Activated CD8-positive, alpha-beta T cell treated with anti-CD3 and anti-CD28 coated beads for 36 hours (primary cell): ENCODE results near the gene PRPF40B. TPM values are rescaled to one million over a fixed set of nuclear protein-coding genes. Genes with fewer than 3 reads are reported as not detected.

Experiments used
- ATAC-seq: fragments of 200-7000 bp; cut with Tn5 transposase; one replicate; pipeline ENCODE4 v1.10.0; 2021; ENCODE audit warnings: mild to moderate bottlenecking, moderate library complexity
- CTCF ChIA-PET: fragments of 350-600 bp; sonication (Branson Sonifier 250); formaldehyde crosslinking; loops from one replicate; lab custom pipeline; 2021; ENCODE audit warnings: antibody characterized with exemption; lab: Charles Lee
- POLR2A ChIA-PET: fragments of 350-600 bp; sonication (Branson Sonifier 250); formaldehyde crosslinking; loops from one replicate; lab custom pipeline; 2021; ENCODE audit warnings: antibody characterized with exemption; lab: Charles Lee
- DNase-seq: peaks from one replicate; pipeline ENCODE4 v3.0.0-alpha.2; 2020
- H3K27ac Mint-ChIP-seq: one replicate; pipeline ENCODE4 v1.8.0; 2021; ENCODE audit warnings: mild to moderate bottlenecking, mixed read lengths
- H3K27me3 Mint-ChIP-seq: one replicate; pipeline ENCODE4 v1.8.0; 2021; ENCODE audit warnings: mixed read lengths
- H3K36me3 Mint-ChIP-seq: one replicate; pipeline ENCODE4 v1.8.0; 2021; ENCODE audit warnings: low read depth, mixed read lengths
- H3K4me1 Mint-ChIP-seq: one replicate; pipeline ENCODE4 v1.8.0; 2021; ENCODE audit warnings: low read depth, mixed read lengths
- H3K4me3 Mint-ChIP-seq: one replicate; pipeline ENCODE4 v1.8.0; 2021; ENCODE audit warnings: mild to moderate bottlenecking, moderate library complexity, mixed read lengths
- H3K9me3 Mint-ChIP-seq: one replicate; pipeline ENCODE4 v1.8.0; 2021; ENCODE audit warnings: mixed read lengths
- CTCF ChIP-seq: fragments of 200-600 bp; IDR thresholded peaks from one replicate; pipeline ENCODE4 v1.8.0; 2022; ENCODE audit warnings: antibody characterized with exemption, mild to moderate bottlenecking
- intact Hi-C: fragments of 100-400 bp; cut with micrococcal nuclease; formaldehyde crosslinking; loops from one replicate; pipeline ENCODE4 v1.10.0; 2022
- total RNA-seq, 2 experiments: library from RNA; stranded (reverse); gene quantifications; one replicate each; pipeline ENCODE4 v1.2.3, GENCODE V29; 2021

The PRPF40B gene
- total RNA-seq, 2 experiments from 2014 or later: 4.9 to 5.6 TPM

GRCh38 chr12:49684310-49684854 lies 61.0 kb downstream of the PRPF40B start:
- H3K27ac Mint-ChIP-seq: no peak overlapping the region
- no peak overlapping the region for H3K4me3 Mint-ChIP-seq

GRCh38 chr12:49687941-49688340 lies 64.6 kb downstream of the PRPF40B start:
- H3K4me1 Mint-ChIP-seq: peaks cover 54% of the 10 kb centered on the region

More at GRCh38 chr12:49684310-49684854, 61.0 kb downstream of the PRPF40B start:
- no peaks in the 10 kb centered on the region for H3K36me3 Mint-ChIP-seq
- no peaks in the 10 kb centered on the region for H3K27me3 Mint-ChIP-seq
- H3K9me3 Mint-ChIP-seq: no peaks in the 10 kb centered on the region
- ATAC-seq (no peak), DNase-seq (no peak)
- TF ChIP-seq CTCF: no peak
- POLR2A ChIA-PET: interaction anchor here (1.5 to 2.2 kb wide), 2 partner anchors 11 to 12 kb away, joined by 6 to 7 read pairs; no protein-coding TSS in a partner anchor
- intact Hi-C loops: no loop called here
- CTCF ChIA-PET: interaction anchor here (1.3 to 2.8 kb wide), 5 partner anchors 13 to 36 kb away, joined by 3 to 10 read pairs (median 5); no protein-coding TSS in a partner anchor
- peaks cover 49% of the 10 kb centered on the region for H3K4me1 Mint-ChIP-seq

GRCh38 chr12:49689237-49689636 lies 65.9 kb downstream of the PRPF40B start:
- ATAC-seq: peak; percentile 42
- ChIA-PET CTCF (interaction anchor here (0.8 to 5.4 kb wide), 11 partner anchors 9 to 177 kb away, joined by 3 to 23 read pairs (median 3); no protein-coding TSS in a partner anchor), POLR2A (interaction anchor here (0.6 to 4.1 kb wide), 6 partner anchors 10 to 19 kb away, joined by 3 to 11 read pairs (median 4); no protein-coding TSS in a partner anchor)
- no peak overlapping the region for H3K27ac Mint-ChIP-seq
- H3K4me1 Mint-ChIP-seq: peaks cover 43% of the 10 kb centered on the region
- H3K27me3 Mint-ChIP-seq: no peaks in the 10 kb centered on the region
- no peaks in the 10 kb centered on the region for H3K36me3 Mint-ChIP-seq
- intact Hi-C loops: no loop called here
- DNase-seq: no peak
- no peaks in the 10 kb centered on the region for H3K9me3 Mint-ChIP-seq
- no peak for TF ChIP-seq CTCF
- no peak overlapping the region for H3K4me3 Mint-ChIP-seq

More at GRCh38 chr12:49687941-49688340, 64.6 kb downstream of the PRPF40B start:
- TF ChIP-seq CTCF: no peak
- no peaks in the 10 kb centered on the region for H3K27me3 Mint-ChIP-seq
- ChIA-PET POLR2A (interaction anchor here (0.6 to 1.8 kb wide), 3 partner anchors 16 to 53 kb away, joined by 3 to 5 read pairs (median 4); partner anchors contain the start of gene TMBIM6), CTCF (interaction anchor here (1.1 to 5.4 kb wide), 4 partner anchors 10 to 178 kb away, joined by 3 to 23 read pairs (median 3); no protein-coding TSS in a partner anchor)
- DNase-seq (no peak), ATAC-seq (no peak)
- no peaks in the 10 kb centered on the region for H3K9me3 Mint-ChIP-seq
- no peaks in the 10 kb centered on the region for H3K36me3 Mint-ChIP-seq
- H3K4me3 Mint-ChIP-seq: no peak overlapping the region
- intact Hi-C loops: no loop called here
- H3K27ac Mint-ChIP-seq: no peak overlapping the region

GRCh38 chr12:49689785-49690184 lies 66.4 kb downstream of the PRPF40B start:
- Mint-ChIP-seq H3K9me3 (no peaks in the 10 kb centered on the region), H3K4me3 (no peak overlapping the region), H3K27me3 (no peaks in the 10 kb centered on the region), H3K36me3 (no peaks in the 10 kb centered on the region), H3K27ac (peak overlapping the region; percentile 19), H3K4me1 (peaks cover 38% of the 10 kb centered on the region)
- intact Hi-C loops: no loop called here
- POLR2A ChIA-PET: interaction anchor here (0.6 to 4.1 kb wide), 4 partner anchors 14 to 27 kb away, joined by 3 to 11 read pairs (median 4); no protein-coding TSS in a partner anchor
- CTCF ChIA-PET: interaction anchor here (0.9 to 5.4 kb wide), 8 partner anchors 11 to 67 kb away, joined by 3 to 23 read pairs (median 4); no protein-coding TSS in a partner anchor
- no peak for DNase-seq
- ATAC-seq: no peak
- no peak for TF ChIP-seq CTCF

GRCh38 chr12:49692851-49693250 lies 69.5 kb downstream of the PRPF40B start:
- no peak for ATAC-seq
- POLR2A ChIA-PET: interaction anchor here (1.2 to 4.1 kb wide), 2 partner anchors 11 to 18 kb away, joined by 4 to 11 read pairs; no protein-coding TSS in a partner anchor
- CTCF ChIA-PET: interaction anchor here (0.6 to 5.4 kb wide), 3 partner anchors 23 to 376 kb away, joined by 3 to 23 read pairs (median 6); no protein-coding TSS in a partner anchor
- Mint-ChIP-seq H3K27ac (no peak overlapping the region), H3K9me3 (no peaks in the 10 kb centered on the region), H3K27me3 (no peaks in the 10 kb centered on the region), H3K36me3 (no peaks in the 10 kb centered on the region), H3K4me3 (no peak overlapping the region), H3K4me1 (peaks cover 40% of the 10 kb centered on the region)
- DNase-seq: no peak
- TF ChIP-seq CTCF: no peak
- intact Hi-C loops: no loop called here
